Iris pigment epithelial cell (primary cell): ENCODE results near the gene SLMAP.

Source experiments
- DNase-seq: peaks from one replicate; pipeline ENCODE4 v3.0.0-alpha.2; 2011; ENCODE audit warnings: low read depth

Gene SLMAP

GRCh38 chr3:57890874-57891273, 134.8 kb downstream of the SLMAP start:
- DNase-seq, result peak; percentile 15

DNA sequence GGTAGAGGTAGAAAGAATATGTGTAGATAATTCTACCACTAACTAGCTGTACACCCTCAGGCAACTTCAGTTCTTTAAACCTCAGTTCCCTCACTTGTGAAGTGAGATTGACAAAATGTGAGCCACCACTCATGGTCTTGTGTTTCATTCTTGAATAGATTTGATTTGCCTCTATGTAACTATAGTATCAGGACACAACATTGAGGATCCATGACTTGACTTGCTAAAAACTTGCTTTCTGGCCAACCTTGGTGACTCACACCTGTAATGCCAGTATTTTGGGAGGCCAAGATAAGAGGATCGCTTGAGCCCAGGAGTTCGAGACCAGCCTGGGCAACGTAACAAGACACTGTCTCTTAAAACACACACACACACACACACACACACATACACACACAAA, 136.3 kb downstream of the SLMAP start:
- peak; percentile 26 for DNase-seq

- DNase-seq, result no peak
These were observed 137.0 kb downstream of the SLMAP start for GRCh38 chr3:57893156-57893555.

- no peak for DNase-seq
These were observed 137.6 kb downstream of the SLMAP start for GRCh38 chr3:57893668-57894067.

DNA sequence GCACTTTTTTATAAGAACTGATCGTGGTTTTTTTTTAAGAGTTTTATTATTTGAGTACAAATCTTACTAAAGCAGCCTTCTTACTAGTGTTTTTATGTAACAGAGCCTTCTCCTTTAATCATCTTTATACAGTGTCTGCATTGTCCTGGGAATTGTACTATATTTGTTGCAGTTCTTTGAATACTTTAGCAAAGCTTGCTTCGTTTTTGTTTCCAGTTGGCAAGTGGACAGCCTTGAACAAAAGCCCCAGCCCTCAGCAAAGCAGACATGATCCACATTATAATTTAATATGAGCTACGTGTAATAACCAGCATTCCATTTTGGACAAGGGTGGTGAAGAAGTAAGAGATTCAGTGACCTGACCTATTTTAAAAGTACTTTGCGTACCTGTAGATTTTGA, 139.9 kb downstream of the SLMAP start:
- no peak for DNase-seq

DNA sequence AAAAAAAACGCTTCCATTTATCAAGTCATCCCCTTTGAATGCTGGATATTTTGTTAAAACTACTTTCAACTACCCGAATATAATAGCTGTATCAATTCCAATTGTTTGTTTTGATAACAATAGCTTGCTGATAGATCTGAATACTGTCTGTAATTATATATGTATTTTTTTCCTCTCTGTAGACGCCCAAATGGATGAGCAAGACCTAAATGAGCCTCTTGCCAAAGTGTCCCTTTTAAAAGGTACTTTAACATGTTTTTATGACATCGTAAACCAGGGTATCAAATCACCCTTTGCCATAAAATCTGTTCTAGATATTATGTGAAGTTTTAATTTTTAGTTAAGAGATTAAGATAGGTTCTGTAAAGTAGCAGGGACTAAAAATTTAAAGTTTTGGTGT, 140.6 kb downstream of the SLMAP start:
- DNase-seq, result no peak

DNA sequence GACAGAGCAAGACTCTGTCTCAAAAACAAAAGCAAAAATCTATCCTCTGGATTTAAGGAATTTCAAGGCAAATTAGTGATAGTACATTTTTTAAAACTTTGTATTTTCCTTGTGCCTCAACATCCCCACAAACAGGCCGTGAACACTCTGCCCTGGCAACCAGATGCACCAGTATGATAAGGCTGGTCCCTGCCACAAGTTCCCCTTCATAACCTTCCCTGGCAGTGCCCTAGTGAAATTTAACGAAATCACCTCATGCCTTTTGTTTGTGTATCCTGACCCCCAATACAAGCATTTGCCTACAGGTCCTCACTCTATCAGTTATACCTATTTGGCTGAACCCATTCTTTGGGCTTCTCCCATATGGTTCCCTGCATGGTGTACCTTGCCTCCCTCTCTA, 144.7 kb downstream of the SLMAP start:
- DNase-seq, result no peak

GRCh38 chr3:57903124-57903890, 147.2 kb downstream of the SLMAP start:
- no peak for DNase-seq

DNA sequence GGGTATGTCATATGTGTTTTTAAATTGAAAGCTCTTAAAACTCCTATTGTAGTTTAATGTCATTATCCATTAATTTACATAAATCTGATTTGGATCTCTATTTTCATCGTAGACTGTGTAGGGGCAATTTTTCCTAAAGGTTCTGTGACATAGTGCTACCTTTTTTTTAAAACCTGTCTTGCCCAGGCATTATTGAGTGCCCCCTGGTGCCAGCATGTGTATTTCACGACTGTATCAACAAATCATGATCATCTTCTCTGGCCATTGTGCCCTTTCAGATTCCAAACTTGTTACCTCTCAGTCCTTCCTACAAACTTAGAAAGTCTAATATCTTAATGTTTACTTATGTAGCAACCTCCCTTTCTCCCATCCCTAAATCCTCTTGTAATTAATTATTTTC, 154.9 kb downstream of the SLMAP start:
- no peak for DNase-seq

GRCh38 chr3:57911593-57911992, 155.5 kb downstream of the SLMAP start:
- peak; percentile 70 for DNase-seq

- DNase-seq, result no peak
These were observed 161.5 kb downstream of the SLMAP start for GRCh38 chr3:57917601-57918000.

GRCh38 chr3:57918123-57918837, 162.2 kb downstream of the SLMAP start:
- peak; percentile 89 for DNase-seq

GRCh38 chr3:57919987-57920386, 163.9 kb downstream of the SLMAP start:
- no peak for DNase-seq

- DNase-seq, result no peak
These were observed 167.0 kb downstream of the SLMAP start for GRCh38 chr3:57923101-57923500.

- no peak for DNase-seq
These were observed 167.6 kb downstream of the SLMAP start for GRCh38 chr3:57923752-57924151.

DNA sequence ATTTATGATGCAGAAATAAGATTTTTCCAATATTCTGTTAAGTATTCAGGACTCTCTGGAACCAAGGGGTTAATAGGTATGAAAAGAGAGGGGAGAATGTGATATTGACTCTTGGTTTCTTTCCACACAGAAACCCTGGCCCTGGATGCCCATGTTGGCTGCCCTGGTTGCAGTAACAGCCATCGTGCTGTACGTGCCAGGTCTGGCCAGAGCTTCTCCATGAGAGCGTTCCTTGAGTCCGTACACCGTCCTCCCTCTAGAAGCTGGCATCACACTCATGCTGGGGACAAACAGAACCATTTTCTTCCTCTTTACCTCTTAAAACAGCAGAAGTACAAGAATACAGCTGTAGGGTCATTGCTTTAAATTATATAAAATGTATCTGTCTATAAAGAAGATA, 171.1 kb downstream of the SLMAP start:
- DNase-seq, result no peak

- peak; percentile 45 for DNase-seq
These were observed 171.8 kb downstream of the SLMAP start for GRCh38 chr3:57927916-57928315.

DNA sequence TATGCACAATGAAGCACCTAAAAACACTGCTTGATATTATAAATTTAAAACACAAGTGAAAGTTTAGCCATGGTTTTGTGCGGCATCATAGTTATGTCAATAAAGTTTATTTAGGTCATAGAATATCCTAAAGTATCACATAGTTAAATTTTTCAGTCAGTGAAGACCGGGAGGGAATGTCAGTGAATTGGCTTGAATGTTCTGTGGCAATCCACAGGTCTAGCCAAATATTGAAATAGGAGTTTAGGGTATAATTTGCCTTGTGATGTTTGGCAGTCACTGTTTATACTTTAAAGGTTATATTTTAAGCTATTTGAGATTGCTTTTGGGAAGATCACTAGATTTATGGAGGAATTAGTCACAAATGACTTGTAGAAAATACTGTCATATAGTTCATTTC, 172.4 kb downstream of the SLMAP start:
- DNase-seq, result no peak

DNA sequence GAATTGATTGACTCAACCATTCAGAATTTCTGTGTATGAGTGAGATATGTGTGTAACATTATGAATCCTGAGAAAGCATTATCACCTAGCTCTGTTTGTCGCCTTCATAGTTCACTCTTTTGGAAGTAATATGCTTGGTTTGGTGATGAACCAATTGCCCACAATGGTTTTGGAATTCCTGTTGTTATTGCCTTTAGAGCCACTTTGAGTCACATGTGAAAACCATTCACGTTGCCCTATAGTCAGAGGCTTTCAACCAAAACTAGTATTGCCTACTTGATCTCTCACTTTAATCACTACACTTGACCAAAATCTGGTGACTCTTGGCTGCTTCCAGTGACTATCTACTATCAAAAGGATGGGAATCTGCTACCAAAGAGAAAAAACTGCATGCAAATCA, 173.9 kb downstream of the SLMAP start:
- DNase-seq, result no peak

- DNase-seq, result no peak
These were observed 177.5 kb downstream of the SLMAP start for GRCh38 chr3:57933602-57934001.

DNA sequence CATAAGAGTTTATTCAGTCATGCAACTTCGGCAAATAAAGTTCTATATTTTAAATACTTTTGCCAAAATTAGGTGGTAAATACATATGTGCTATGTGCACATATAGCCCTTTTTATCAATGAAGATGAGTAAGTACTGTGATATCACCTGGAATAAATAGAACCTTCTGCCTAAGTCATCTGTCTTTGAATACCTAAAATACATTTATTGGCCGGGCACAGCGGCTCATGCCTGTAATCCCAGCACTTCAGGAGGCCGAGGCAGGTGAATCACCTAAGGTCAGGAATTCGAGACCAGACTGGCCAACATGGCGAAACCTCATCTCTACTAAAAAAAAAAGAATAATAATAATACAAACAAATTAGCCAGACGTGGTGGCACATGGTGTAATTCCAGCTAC, 178.3 kb downstream of the SLMAP start:
- no peak for DNase-seq

GRCh38 chr3:57935539-57935938, 179.4 kb downstream of the SLMAP start:
- DNase-seq, result no peak

DNA sequence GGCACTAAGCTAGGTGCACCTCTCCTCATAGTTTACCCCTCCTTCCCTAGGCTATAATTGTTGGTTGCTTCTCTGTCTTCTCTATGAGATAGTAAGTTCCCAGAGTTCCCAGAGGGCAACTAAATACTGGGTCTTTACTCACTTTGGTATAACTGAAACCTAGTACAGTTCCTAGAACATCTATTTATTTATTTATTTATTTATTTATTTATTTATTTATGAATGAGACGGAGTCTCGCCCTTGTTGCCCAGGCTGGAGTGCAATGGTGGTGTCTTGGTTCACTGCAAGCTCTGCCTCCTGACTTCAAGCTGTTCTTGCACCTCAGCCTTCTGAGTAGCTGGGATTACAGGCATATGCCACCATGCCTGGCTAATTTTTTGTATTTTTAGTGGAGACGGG, 181.0 kb downstream of the SLMAP start:
- DNase-seq, result no peak

- no peak for DNase-seq
These were observed 183.7 kb downstream of the SLMAP start for GRCh38 chr3:57939775-57940174.
